H1 (cell line): ENCODE measurements around the gene LNX2. TPM values are rescaled to one million over a fixed set of nuclear protein-coding genes. Genes with fewer than 3 reads are reported as not detected.

Source experiments
- CTCF ChIA-PET: fragments of 300-600 bp; sonication (Branson Sonifier 250); formaldehyde crosslinking; loops from one replicate; lab custom pipeline; 2021; ENCODE audit not compliant: partially characterized antibody; lab: Charles Lee
- POLR2A ChIA-PET: fragments of 300-600 bp; sonication (Branson Sonifier 250); formaldehyde crosslinking; loops from one replicate; lab custom pipeline; 2021; ENCODE audit warnings: inconsistent platforms; ENCODE audit not compliant: partially characterized antibody; lab: Charles Lee
- DNase-seq, 2 experiments: peaks; one replicate each; pipeline versions ENCODE4 v3.0.0 to v3.0.0-alpha.2; 2010 to 2022; ENCODE audit warnings: low spot score in 2 of 2, low read depth in 1 of 2, mixed read lengths in 1 of 2
- FAIRE-seq: peaks from 2 replicates; lab custom pipeline; 2011; peaks lifted over from hg19 to GRCh38; lab: Jason Lieb, UNC
- H2AFZ ChIP-seq: 2 replicates; pipeline ENCODE4 v1.8.1; 2012; ENCODE audit warnings: low read length, inconsistent platforms
- H2AK5ac ChIP-seq: 2 replicates; pipeline ENCODE4 v1.6.1; 2013; ENCODE audit warnings: low read depth, low read length
- H2BK120ac ChIP-seq: replicated peaks from 2 replicates; pipeline ENCODE3; 2013; ENCODE audit warnings: low read depth, low read length, inconsistent platforms
- H2BK12ac ChIP-seq: 2 replicates; pipeline ENCODE4 v1.6.1; 2013; ENCODE audit warnings: low read depth, low read length
- H2BK15ac ChIP-seq: 2 replicates; pipeline ENCODE4 v1.6.1; 2013; ENCODE audit warnings: low read length
- H2BK20ac ChIP-seq: 2 replicates; pipeline ENCODE4 v1.6.1; 2013; ENCODE audit warnings: low read length
- H2BK5ac ChIP-seq: 2 replicates; pipeline ENCODE4 v1.6.1; 2013; ENCODE audit warnings: low read depth, low read length
- H3K14ac ChIP-seq: 2 replicates; pipeline ENCODE4 v1.6.1; 2013; ENCODE audit warnings: inconsistent platforms; ENCODE audit not compliant: insufficient read length
- H3K18ac ChIP-seq: 2 replicates; pipeline ENCODE4 v1.6.1; 2013; ENCODE audit warnings: low read length; ENCODE audit errors: extremely low read depth
- H3K23ac ChIP-seq: 2 replicates; pipeline ENCODE4 v1.6.1; 2013; ENCODE audit warnings: inconsistent platforms; ENCODE audit not compliant: insufficient read length
- H3K23me2 ChIP-seq: 2 replicates; pipeline ENCODE4 v1.6.1; 2013; ENCODE audit warnings: low read depth, low read length
- H3K27ac ChIP-seq: 2 replicates; pipeline ENCODE4 v1.6.1; 2011; ENCODE audit warnings: low read depth, low read length, inconsistent platforms
- H3K27me3 ChIP-seq, 4 experiments: replicated peaks in 1 of 4; 1 replicate in 1 of 4; 2 replicates in 3 of 4; pipeline versions ENCODE4 v1.6.1 to v1.8.1; 2011 to 2013; ENCODE audit warnings: low read length in 3 of 4, mild to moderate bottlenecking in 3 of 4, inconsistent platforms in 2 of 4, mixed read lengths in 2 of 4, moderate library complexity in 1 of 4; ENCODE audit not compliant: control insufficient read depth in 3 of 4, insufficient read depth in 3 of 4; ENCODE audit errors: extremely low read depth in 1 of 4
- H3K36me3 ChIP-seq, 4 experiments: 2 replicates each; pipeline versions ENCODE4 v1.6.1 to v1.8.1; 2011 to 2013; ENCODE audit warnings: mild to moderate bottlenecking in 4 of 4, low read length in 3 of 4, moderate library complexity in 2 of 4, control low read depth in 1 of 4, inconsistent platforms in 1 of 4; ENCODE audit not compliant: insufficient read depth in 4 of 4, control insufficient read depth in 2 of 4
- H3K4ac ChIP-seq: replicated peaks from 2 replicates; pipeline ENCODE3; 2013; ENCODE audit warnings: low read length, low read depth, mixed read lengths, inconsistent platforms; ENCODE audit not compliant: insufficient read length
- H3K4me1 ChIP-seq, 4 experiments: replicated peaks in 1 of 4; 1 replicate in 1 of 4; 2 replicates in 3 of 4; pipeline versions ENCODE4 v1.6.1 to v1.8.1; 2011 to 2013; ENCODE audit warnings: low read length in 3 of 4, inconsistent platforms in 2 of 4, mixed read lengths in 1 of 4; ENCODE audit not compliant: insufficient read depth in 4 of 4, control insufficient read depth in 3 of 4
- H3K4me2 ChIP-seq, 2 experiments: 2 replicates each; pipeline versions ENCODE4 v1.6.1 to v1.8.1; 2011 to 2013; ENCODE audit warnings: low read depth in 2 of 2, low read length in 2 of 2, control low read depth in 1 of 2, inconsistent platforms in 1 of 2, mild to moderate bottlenecking in 1 of 2; ENCODE audit not compliant: insufficient read depth in 1 of 2
- H3K4me3 ChIP-seq, 4 experiments: fragments of 200-600, 300-600 bp in 1 of 4; sonication (generic), shearing (Covaris generic), sonication (Bioruptor Twin) in 1 of 4; 2 replicates each; pipeline versions ENCODE4 v1.5.1 to v1.8.1; 2011 to 2016; ENCODE audit warnings: low read length in 4 of 4, low read depth in 3 of 4, control low read depth in 2 of 4, inconsistent platforms in 2 of 4, mild to moderate bottlenecking in 2 of 4, mixed read lengths in 1 of 4, moderate library complexity in 1 of 4; ENCODE audit not compliant: insufficient read depth in 2 of 4; ENCODE audit errors: extremely low read depth in 1 of 4
- H3K56ac ChIP-seq: replicated peaks from 2 replicates; pipeline ENCODE3; 2013; ENCODE audit warnings: low read depth, mild to moderate bottlenecking, mixed read lengths, low read length, inconsistent platforms; ENCODE audit not compliant: insufficient read length
- H3K79me1 ChIP-seq: 2 replicates; pipeline ENCODE4 v1.6.1; 2013; ENCODE audit warnings: low read depth, low read length, control low read depth
- H3K79me2 ChIP-seq, 2 experiments: 2 replicates each; pipeline versions ENCODE4 v1.6.1 to v1.8.1; 2012 to 2013; ENCODE audit warnings: low read length in 2 of 2, mild to moderate bottlenecking in 2 of 2, inconsistent platforms in 1 of 2; ENCODE audit not compliant: insufficient read depth in 2 of 2, control insufficient read depth in 1 of 2
- H3K9ac ChIP-seq, 4 experiments: replicated peaks in 1 of 4; 1 replicate in 1 of 4; 2 replicates in 3 of 4; pipeline versions ENCODE4 v1.6.1 to v1.8.1; 2011 to 2013; ENCODE audit warnings: low read depth in 3 of 4, low read length in 3 of 4, control low read depth in 2 of 4, mild to moderate bottlenecking in 2 of 4, moderate library complexity in 2 of 4, inconsistent platforms in 1 of 4; ENCODE audit errors: extremely low read depth in 1 of 4
- H3K9me3 ChIP-seq, 2 experiments: 2 replicates each; pipeline versions ENCODE4 v1.6.1 to v1.8.1; 2012 to 2013; ENCODE audit warnings: mild to moderate bottlenecking in 2 of 2, moderate library complexity in 2 of 2, control low read depth in 1 of 2, inconsistent platforms in 1 of 2, low read depth in 1 of 2, low read length in 1 of 2, mixed read lengths in 1 of 2; ENCODE audit not compliant: insufficient read depth in 2 of 2
- H4K20me1 ChIP-seq, 2 experiments: replicated peaks in 1 of 2; 2 replicates each; pipeline versions ENCODE3 to v1.8.1; 2011 to 2013; ENCODE audit warnings: inconsistent platforms in 2 of 2, low read length in 2 of 2, mild to moderate bottlenecking in 1 of 2; ENCODE audit not compliant: insufficient read depth in 2 of 2, control insufficient read depth in 1 of 2
- H4K5ac ChIP-seq: 2 replicates; pipeline ENCODE4 v1.6.1; 2013; ENCODE audit warnings: low read length, low read depth, mixed read lengths, inconsistent platforms; ENCODE audit not compliant: insufficient read length
- H4K8ac ChIP-seq: 2 replicates; pipeline ENCODE4 v1.8.0; 2013; ENCODE audit warnings: mild to moderate bottlenecking, moderate library complexity, low read length, inconsistent platforms; ENCODE audit not compliant: insufficient read depth; ENCODE audit errors: extremely low read depth
- H4K91ac ChIP-seq: replicated peaks from 2 replicates; pipeline ENCODE3; 2013; ENCODE audit warnings: low read length, mixed read lengths, inconsistent platforms; ENCODE audit not compliant: insufficient read length
- ASH2L ChIP-seq: fragments of 200-600, 300-600 bp; sonication (generic); IDR thresholded peaks from one replicate; pipeline ENCODE4 v1.7.1; 2017; ENCODE audit warnings: low read length
- BCL11A ChIP-seq, 2 experiments: IDR thresholded peaks; one replicate each; pipeline ENCODE4 v1.6.1; 2011; ENCODE audit warnings: low read depth in 2 of 2, low read length in 2 of 2, mild to moderate bottlenecking in 2 of 2
- CHD1 ChIP-seq: IDR thresholded peaks from 2 replicates; pipeline ENCODE4 v1.6.1; 2012; ENCODE audit warnings: low read depth, low read length, improper control_type of control experiment
- CTBP2 ChIP-seq: IDR thresholded peaks from 2 replicates; pipeline ENCODE4 v1.7.0; 2011; ENCODE audit warnings: borderline replicate concordance, mild to moderate bottlenecking, moderate library complexity, mixed read lengths, low read length; ENCODE audit not compliant: insufficient read depth, insufficient read length
- EP300 ChIP-seq, 2 experiments: IDR thresholded peaks; 1 replicate in 1 of 2; 2 replicates in 1 of 2; pipeline ENCODE4 v1.6.1; 2011 to 2012; ENCODE audit warnings: low read depth in 2 of 2, low read length in 2 of 2, mild to moderate bottlenecking in 2 of 2, borderline replicate concordance in 1 of 2, inconsistent platforms in 1 of 2, moderate library complexity in 1 of 2
- FOSL1 ChIP-seq: IDR thresholded peaks from 2 replicates; pipeline ENCODE4 v1.6.1; 2011; ENCODE audit warnings: mild to moderate bottlenecking, low read depth, low read length, moderate library complexity; ENCODE audit not compliant: insufficient read depth
- GTF2F1 ChIP-seq: IDR thresholded peaks from 2 replicates; pipeline ENCODE4 v1.6.1; 2012; ENCODE audit warnings: low read depth, low read length, improper control_type of control experiment, borderline replicate concordance
- PHF8 ChIP-seq: fragments of 200-600 bp; sonication (generic); conservative IDR thresholded peaks from 2 replicates; pipeline ENCODE4 v1.7.1; 2012; ENCODE audit warnings: low read depth, mild to moderate bottlenecking, inconsistent platforms, low read length, moderate library complexity
- POU5F1 ChIP-seq: IDR thresholded peaks from 2 replicates; pipeline ENCODE4 v1.6.1; 2011; ENCODE audit warnings: low read depth, mild to moderate bottlenecking, low read length, moderate library complexity
- RAD21 ChIP-seq, 2 experiments: IDR thresholded peaks in 1 of 2; conservative IDR thresholded peaks in 1 of 2; 2 replicates each; pipeline ENCODE4 v1.6.1; 2011; ENCODE audit warnings: low read depth in 2 of 2, low read length in 2 of 2, improper control_type of control experiment in 1 of 2, inconsistent platforms in 1 of 2, mild to moderate bottlenecking in 1 of 2, moderate library complexity in 1 of 2
- RBBP5 ChIP-seq: IDR thresholded peaks from 2 replicates; pipeline ENCODE4 v1.7.1; 2012; ENCODE audit warnings: low read depth, mild to moderate bottlenecking, inconsistent platforms, low read length, moderate library complexity, borderline replicate concordance
- SRF ChIP-seq: IDR thresholded peaks from 2 replicates; pipeline ENCODE4 v1.6.1; 2011; ENCODE audit warnings: mild to moderate bottlenecking, low read depth, low read length, moderate library complexity
- polyA plus RNA-seq, 7 experiments: library from polyadenylated mRNA; depleted of rRNA in 3 of 7; stranded (reverse) in 5 of 7; unstranded in 2 of 7; fragments of >200 nt in 5 of 7; fragments of 200-250 nt in 2 of 7; gene quantifications; 1 replicate in 5 of 7; 2 replicates in 1 of 7; 4 replicates in 1 of 7; pipeline versions ENCODE4 v1.2.1 to v1.2.3, GENCODE V29; 2011 to 2013; ENCODE audit warnings: missing spikeins in 2 of 7, mixed read lengths in 2 of 7
- total RNA-seq: library from RNA; stranded (reverse); fragmentation: NEBNext Ultra II Directional; extraction: Animal tissue kit (Norgen Biotek cat#: 25700); gene quantifications from 2 replicates; pipeline ENCODE4 v1.2.1, GENCODE V29; 2021
- TF ChIP-seq, protein P1 (sequence below): IDR thresholded peaks from 2 replicates; pipeline ENCODE4 v1.6.1; 2012; ENCODE audit warnings: inconsistent platforms

LNX2 gene
- total and polyA plus RNA-seq, 2 of the 8 experiments (the other 6 are each of a cell fraction or from before 2014, with no cell fraction given): 6.4 to 13.9 TPM

DNA sequence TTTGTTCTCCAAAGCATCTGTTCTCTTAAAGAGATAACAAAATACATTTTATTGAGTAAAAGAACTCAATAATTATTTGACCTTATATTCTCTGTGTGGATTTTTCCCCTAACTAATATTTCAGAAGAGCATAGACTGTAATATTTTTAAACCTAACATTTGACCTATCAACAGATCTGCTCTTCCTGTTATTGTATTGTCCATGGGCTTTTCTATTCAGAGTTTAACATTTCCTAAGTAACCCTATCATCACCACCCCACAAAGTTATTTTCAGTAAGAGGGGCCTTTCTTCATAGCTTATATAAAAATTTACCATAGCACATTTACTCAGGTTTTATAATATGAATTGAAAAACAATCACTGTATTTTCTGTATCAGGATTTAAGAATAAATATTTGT, 18.9 kb upstream of the LNX2 start:
- H3K79me2 ChIP-seq: peaks cover 3 to 64% of the 10 kb centered on the region in 2 experiments
- H2BK120ac ChIP-seq: no peak overlapping the region
- DNase-seq (no peak), FAIRE-seq (no peak)
- peaks cover 2 to 10% of the 10 kb centered on the region in 2 experiments for H4K20me1 ChIP-seq
- no peak overlapping the region for H3K4ac ChIP-seq
- no peak overlapping the region for H2BK15ac ChIP-seq
- no peak overlapping the region for H3K18ac ChIP-seq
- no peak overlapping the region for H3K4me2 ChIP-seq
- no peak overlapping the region for H3K14ac ChIP-seq
- no peak overlapping the region for H2AK5ac ChIP-seq
- H3K36me3 ChIP-seq: peaks cover 0 to 2% (median 0%) of the 10 kb centered on the region in 4 experiments; a peak in 2 of 8 replicates
- H4K8ac ChIP-seq: no peak overlapping the region
- no peak overlapping the region for H3K23ac ChIP-seq
- H3K23me2 ChIP-seq: no peaks in the 10 kb centered on the region
- H2BK5ac ChIP-seq: no peak overlapping the region
- no peaks in the 10 kb centered on the region for H3K27me3 ChIP-seq
- H2BK20ac ChIP-seq: no peak overlapping the region
- no peak overlapping the region for H4K91ac ChIP-seq
- CTCF ChIA-PET: interaction anchor here (1.5 to 1.6 kb wide), 2 partner anchors 8 to 187 kb away, joined by 4 to 6 read pairs; no protein-coding TSS in a partner anchor
- H2BK12ac ChIP-seq: no peak overlapping the region
- POLR2A ChIA-PET: interaction anchor here (1.3 kb wide), 1 partner anchor 20 kb away, joined by 3 read pairs; no protein-coding TSS in a partner anchor
- no peak overlapping the region for H2AFZ ChIP-seq
- no peak overlapping the region for H4K5ac ChIP-seq
- 0 out of 7 replicates have a peak, but pooled peaks cover 0 to 1% (median 0%) of the 10 kb centered on the region in 4 experiments for H3K4me1 ChIP-seq
- H3K56ac ChIP-seq: no peak overlapping the region
- H3K9me3 ChIP-seq: no peaks in the 10 kb centered on the region
- no peak overlapping the region for H3K9ac ChIP-seq
- peaks cover 7% of the 10 kb centered on the region for H3K79me1 ChIP-seq
- H3K27ac ChIP-seq: no peak overlapping the region
- no peak overlapping the region for H3K4me3 ChIP-seq
- TF ChIP-seq BCL11A (IDR thresholded peaks at IDR 0.05; ENCODE audit: low read depth in 2 of 2, low read length in 2 of 2): no peak
- TF ChIP-seq PHF8: no peak
- no peak for TF ChIP-seq CHD1
- no peak for TF ChIP-seq CTBP2
- TF ChIP-seq ASH2L: no peak
- no peak for TF ChIP-seq FOSL1
- TF ChIP-seq, protein P1, sequence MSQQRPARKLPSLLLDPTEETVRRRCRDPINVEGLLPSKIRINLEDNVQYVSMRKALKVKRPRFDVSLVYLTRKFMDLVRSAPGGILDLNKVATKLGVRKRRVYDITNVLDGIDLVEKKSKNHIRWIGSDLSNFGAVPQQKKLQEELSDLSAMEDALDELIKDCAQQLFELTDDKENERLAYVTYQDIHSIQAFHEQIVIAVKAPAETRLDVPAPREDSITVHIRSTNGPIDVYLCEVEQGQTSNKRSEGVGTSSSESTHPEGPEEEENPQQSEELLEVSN: no peak
- no peak for TF ChIP-seq EP300 (IDR thresholded peaks at IDR 0.05; ENCODE audit: borderline replicate concordance in 1 of 2, low read depth in 2 of 2, low read length in 2 of 2)
- TF ChIP-seq POU5F1: no peak
- TF ChIP-seq SRF: no peak
- no peak for TF ChIP-seq RBBP5
- no peak for TF ChIP-seq RAD21 (IDR thresholded peaks at IDR 0.05 in 1 of 2, conservative IDR thresholded peaks at IDR 0.05 in 1 of 2; ENCODE audit: low read depth in 2 of 2, low read length in 2 of 2)
- no peak for TF ChIP-seq GTF2F1
